Measurements from ENCODE around the gene KIF12.

Gene KIF12

GRCh38 chr9:114115654-114116125, 16.6 kb upstream of the KIF12 start:
- Histone ChIP-seq H3K14ac (ENCODE audit: low read length) (no peak overlapping the region), H3K4ac (ENCODE audit: low read depth, low read length) (no peak overlapping the region), H3K9ac (ENCODE audit: low read length) (no peak overlapping the region), H3K27ac (ENCODE audit: low read depth, low read length) (no peak overlapping the region), H3K4me2 (ENCODE audit: low read length) (no peak overlapping the region), H3K36me3 (ENCODE audit: control insufficient read depth in 1 of 2, insufficient read depth in 2 of 2, low read length in 2 of 2) (no peaks in the 10 kb centered on the region), H3K27me3 (ENCODE audit: insufficient read depth, low read length) (peaks cover under 1% of the 10 kb centered on the region), H4K8ac (ENCODE audit: low read depth, low read length) (no peak overlapping the region), H4K12ac (ENCODE audit: low read depth, low read length) (no peak overlapping the region), H2BK120ac (ENCODE audit: insufficient read depth, low read length, poor library complexity) (no peak overlapping the region), H3K79me2 (ENCODE audit: control insufficient read depth, insufficient read depth, low read length, poor library complexity) (no peaks in the 10 kb centered on the region), H2AK5ac (ENCODE audit: low read length) (no peak overlapping the region), H3K4me1 (ENCODE audit: control insufficient read depth in 1 of 2, insufficient read depth in 2 of 2, low read length in 2 of 2) (peaks cover 2 to 5% of the 10 kb centered on the region in 2 experiments), H3K4me3 (ENCODE audit: low read depth, low read length) (no peak overlapping the region), H4K91ac (ENCODE audit: low read depth, low read length) (no peak overlapping the region), H2AFZ (ENCODE audit: insufficient read depth, low read length, poor library complexity) (no peak overlapping the region), H3K18ac (ENCODE audit: low read length) (no peak overlapping the region), H3K79me1 (ENCODE audit: low read length) (no peaks in the 10 kb centered on the region), H3K9me3 (ENCODE audit: insufficient read depth, low read depth, low read length) (no peaks in the 10 kb centered on the region), H3K23ac (ENCODE audit: low read length) (no peak overlapping the region), H2BK5ac (ENCODE audit: low read depth, low read length, poor library complexity) (no peak overlapping the region), H2BK12ac (ENCODE audit: low read length) (no peak overlapping the region)
- no peak for DNase-seq
- WGBS (ENCODE audit: extremely low coverage, insufficient coverage, insufficient read length), result no CpG with 5 or more reads among the region's 9 CpGs

GRCh38 chr9:114114364-114114763, 15.3 kb upstream of the KIF12 start:
- WGBS (ENCODE audit: extremely low coverage, insufficient coverage, insufficient read length), result no CpG with 5 or more reads among the region's 2 CpGs
- no peak for DNase-seq
- H2AFZ ChIP-seq (ENCODE audit: insufficient read depth, low read length, poor library complexity), result no peak overlapping the region
- H3K79me1 ChIP-seq (ENCODE audit: low read length), result no peaks in the 10 kb centered on the region
- H4K12ac ChIP-seq (ENCODE audit: low read depth, low read length), result no peak overlapping the region
- H3K4me2 ChIP-seq (ENCODE audit: low read length), result no peak overlapping the region
- H2AK5ac ChIP-seq (ENCODE audit: low read length), result no peak overlapping the region
- H2BK12ac ChIP-seq (ENCODE audit: low read length), result no peak overlapping the region
- H2BK120ac ChIP-seq (ENCODE audit: insufficient read depth, low read length, poor library complexity), result no peak overlapping the region
- H3K27ac ChIP-seq (ENCODE audit: low read depth, low read length), result no peak overlapping the region
- peaks cover 2% of the 10 kb centered on the region for H3K27me3 ChIP-seq (ENCODE audit: insufficient read depth, low read length)
- H3K18ac ChIP-seq (ENCODE audit: low read length), result no peak overlapping the region
- H3K4me1 ChIP-seq (ENCODE audit: control insufficient read depth in 1 of 2, insufficient read depth in 2 of 2, low read length in 2 of 2), result peaks cover 3% of the 10 kb centered on the region in 2 experiments
- no peaks in the 10 kb centered on the region for H3K79me2 ChIP-seq (ENCODE audit: control insufficient read depth, insufficient read depth, low read length, poor library complexity)
- H3K4me3 ChIP-seq (ENCODE audit: low read depth, low read length), result no peak overlapping the region
- no peaks in the 10 kb centered on the region for H3K9me3 ChIP-seq (ENCODE audit: insufficient read depth, low read depth, low read length)
- no peak overlapping the region for H3K9ac ChIP-seq (ENCODE audit: low read length)
- no peak overlapping the region for H4K8ac ChIP-seq (ENCODE audit: low read depth, low read length)
- no peak overlapping the region for H3K4ac ChIP-seq (ENCODE audit: low read depth, low read length)
- H3K36me3 ChIP-seq (ENCODE audit: control insufficient read depth in 1 of 2, insufficient read depth in 2 of 2, low read length in 2 of 2), result no peaks in the 10 kb centered on the region
- H3K23ac ChIP-seq (ENCODE audit: low read length), result no peak overlapping the region
- H4K91ac ChIP-seq (ENCODE audit: low read depth, low read length), result no peak overlapping the region
- H2BK5ac ChIP-seq (ENCODE audit: low read depth, low read length, poor library complexity), result no peak overlapping the region
- H3K14ac ChIP-seq (ENCODE audit: low read length), result no peak overlapping the region

GRCh38 chr9:114112778-114113584, 13.9 kb upstream of the KIF12 start:
- H3K9ac ChIP-seq (ENCODE audit: low read length), result no peak overlapping the region
- no peak overlapping the region for H3K4me3 ChIP-seq (ENCODE audit: low read depth, low read length)
- no peak overlapping the region for H2BK120ac ChIP-seq (ENCODE audit: insufficient read depth, low read length, poor library complexity)
- DNase-seq, result peak; percentile 56 to 75
- no peak overlapping the region for H2AFZ ChIP-seq (ENCODE audit: insufficient read depth, low read length, poor library complexity)
- no peak overlapping the region for H3K23ac ChIP-seq (ENCODE audit: low read length)
- no peak overlapping the region for H3K18ac ChIP-seq (ENCODE audit: low read length)
- peaks cover 2% of the 10 kb centered on the region for H3K27me3 ChIP-seq (ENCODE audit: insufficient read depth, low read length)
- H2BK5ac ChIP-seq (ENCODE audit: low read depth, low read length, poor library complexity), result no peak overlapping the region
- H3K27ac ChIP-seq (ENCODE audit: low read depth, low read length), result no peak overlapping the region
- no peak overlapping the region for H4K8ac ChIP-seq (ENCODE audit: low read depth, low read length)
- no peaks in the 10 kb centered on the region for H3K36me3 ChIP-seq (ENCODE audit: control insufficient read depth in 1 of 2, insufficient read depth in 2 of 2, low read length in 2 of 2)
- no peak overlapping the region for H3K14ac ChIP-seq (ENCODE audit: low read length)
- H4K12ac ChIP-seq (ENCODE audit: low read depth, low read length), result no peak overlapping the region
- no peak overlapping the region for H2AK5ac ChIP-seq (ENCODE audit: low read length)
- no peak overlapping the region for H2BK12ac ChIP-seq (ENCODE audit: low read length)
- no peak overlapping the region for H3K4ac ChIP-seq (ENCODE audit: low read depth, low read length)
- H4K91ac ChIP-seq (ENCODE audit: low read depth, low read length), result no peak overlapping the region
- no peak overlapping the region for H3K4me2 ChIP-seq (ENCODE audit: low read length)
- no peaks in the 10 kb centered on the region for H3K9me3 ChIP-seq (ENCODE audit: insufficient read depth, low read depth, low read length)
- H3K79me2 ChIP-seq (ENCODE audit: control insufficient read depth, insufficient read depth, low read length, poor library complexity), result no peaks in the 10 kb centered on the region
- WGBS (ENCODE audit: extremely low coverage, insufficient coverage, insufficient read length), result no CpG with 5 or more reads among the region's 10 CpGs
- no peaks in the 10 kb centered on the region for H3K79me1 ChIP-seq (ENCODE audit: low read length)
- H3K4me1 ChIP-seq (ENCODE audit: control insufficient read depth in 1 of 2, insufficient read depth in 2 of 2, low read length in 2 of 2), result peaks cover 0 to 2% of the 10 kb centered on the region in 2 experiments

- no peak overlapping the region for H2BK120ac ChIP-seq (ENCODE audit: insufficient read depth, low read length, poor library complexity)
- no CpG with 5 or more reads among the region's 1 CpG for WGBS (ENCODE audit: extremely low coverage, insufficient coverage, insufficient read length)
- H3K79me2 ChIP-seq (ENCODE audit: control insufficient read depth, insufficient read depth, low read length, poor library complexity), result no peaks in the 10 kb centered on the region
- H3K9me3 ChIP-seq (ENCODE audit: insufficient read depth, low read depth, low read length), result no peaks in the 10 kb centered on the region
- peaks cover 2% of the 10 kb centered on the region for H3K27me3 ChIP-seq (ENCODE audit: insufficient read depth, low read length)
- H3K4me3 ChIP-seq (ENCODE audit: low read depth, low read length), result no peak overlapping the region
- H3K4me2 ChIP-seq (ENCODE audit: low read length), result no peak overlapping the region
- H3K27ac ChIP-seq (ENCODE audit: low read depth, low read length), result no peak overlapping the region
- no peak overlapping the region for H4K8ac ChIP-seq (ENCODE audit: low read depth, low read length)
- no peak overlapping the region for H3K9ac ChIP-seq (ENCODE audit: low read length)
- no peak overlapping the region for H2AFZ ChIP-seq (ENCODE audit: insufficient read depth, low read length, poor library complexity)
- no peak overlapping the region for H2AK5ac ChIP-seq (ENCODE audit: low read length)
- no peaks in the 10 kb centered on the region for H3K79me1 ChIP-seq (ENCODE audit: low read length)
- H3K4ac ChIP-seq (ENCODE audit: low read depth, low read length), result no peak overlapping the region
- H3K23ac ChIP-seq (ENCODE audit: low read length), result no peak overlapping the region
- H3K18ac ChIP-seq (ENCODE audit: low read length), result no peak overlapping the region
- DNase-seq, result peak; percentile 52 to 61
- H2BK12ac ChIP-seq (ENCODE audit: low read length), result no peak overlapping the region
- no peak overlapping the region for H4K12ac ChIP-seq (ENCODE audit: low read depth, low read length)
- no peak overlapping the region for H4K91ac ChIP-seq (ENCODE audit: low read depth, low read length)
- no peak overlapping the region for H2BK5ac ChIP-seq (ENCODE audit: low read depth, low read length, poor library complexity)
- H3K14ac ChIP-seq (ENCODE audit: low read length), result no peak overlapping the region
- H3K4me1 ChIP-seq (ENCODE audit: control insufficient read depth in 1 of 2, insufficient read depth in 2 of 2, low read length in 2 of 2), result peaks cover 0 to 2% of the 10 kb centered on the region in 2 experiments
- no peaks in the 10 kb centered on the region for H3K36me3 ChIP-seq (ENCODE audit: control insufficient read depth in 1 of 2, insufficient read depth in 2 of 2, low read length in 2 of 2)
These were observed 13.2 kb upstream of the KIF12 start for GRCh38 chr9:114112325-114112724.
